CD14-positive monocyte (primary cell): Measurements from ENCODE around the gene SPATA2. TPM values are rescaled to one million over a fixed set of nuclear protein-coding genes. Genes with fewer than 3 reads are reported as not detected.

Experiments used
- DNase-seq, 3 donors: peaks; one replicate each; pipeline ENCODE4 v3.0.0-alpha.2; 2011 to 2022
- H2AFZ ChIP-seq: 2 replicates; pipeline ENCODE4 v1.6.0; 2012; ENCODE audit warnings: mild to moderate bottlenecking, low read depth, low read length, inconsistent platforms; ENCODE audit not compliant: insufficient read depth, poor library complexity, severe bottlenecking
- H3K27ac ChIP-seq, 2 donors: 1 replicate in 1 of 2; 2 replicates in 1 of 2; pipeline ENCODE4 v1.5.1; 2012 to 2013; ENCODE audit warnings: low read length in 2 of 2, control low read depth in 1 of 2, inconsistent platforms in 1 of 2, low read depth in 1 of 2, mild to moderate bottlenecking in 1 of 2
- H3K27me3 ChIP-seq, 2 donors: one replicate each; pipeline versions ENCODE4 v1.6.0 to v1.6.1; 2011 to 2013; ENCODE audit warnings: low read length in 2 of 2; ENCODE audit not compliant: control insufficient read depth in 2 of 2, insufficient read depth in 2 of 2
- H3K36me3 ChIP-seq, 2 donors: replicated peaks in 1 of 2; 1 replicate in 1 of 2; 2 replicates in 1 of 2; pipeline versions ENCODE4 v1.5.1 to v1.6.1; 2012 to 2013; ENCODE audit warnings: low read length in 2 of 2, control low read depth in 1 of 2, inconsistent platforms in 1 of 2, mild to moderate bottlenecking in 1 of 2; ENCODE audit not compliant: insufficient read depth in 2 of 2, control insufficient read depth in 1 of 2
- H3K4me1 ChIP-seq, 2 donors: 1 replicate in 1 of 2; 2 replicates in 1 of 2; pipeline versions ENCODE4 v1.5.1 to v1.6.1; 2012 to 2013; ENCODE audit warnings: low read length in 2 of 2, control low read depth in 1 of 2, inconsistent platforms in 1 of 2, mild to moderate bottlenecking in 1 of 2, moderate library complexity in 1 of 2; ENCODE audit not compliant: insufficient read depth in 2 of 2, control insufficient read depth in 1 of 2
- H3K4me2 ChIP-seq: replicated peaks from 2 replicates; pipeline ENCODE3; 2012; ENCODE audit warnings: low read length, moderate library complexity, mild to moderate bottlenecking; ENCODE audit not compliant: poor library complexity, severe bottlenecking; ENCODE audit errors: extremely low read depth
- H3K4me3 ChIP-seq, 3 experiments: fragments of 200-600 bp in 1 of 3; sonication (generic) in 1 of 3; replicated peaks in 1 of 3; 1 replicate in 2 of 3; 2 replicates in 1 of 3; pipeline ENCODE4 v1.5.1; 2011 to 2013; ENCODE audit warnings: low read length in 3 of 3, mild to moderate bottlenecking in 3 of 3, control low read depth in 2 of 3, low read depth in 2 of 3, inconsistent platforms in 1 of 3, moderate library complexity in 1 of 3
- H3K79me2 ChIP-seq: 2 replicates; pipeline ENCODE4 v1.6.0; 2012; ENCODE audit warnings: mild to moderate bottlenecking, control low read depth, inconsistent platforms, low read length, moderate library complexity; ENCODE audit not compliant: insufficient read depth
- H3K9ac ChIP-seq: 2 replicates; pipeline ENCODE4 v1.6.0; 2017; ENCODE audit warnings: low read length, mild to moderate bottlenecking; ENCODE audit not compliant: insufficient read depth, poor library complexity, severe bottlenecking
- H3K9me3 ChIP-seq, 2 donors: replicated peaks in 1 of 2; 1 replicate in 1 of 2; 2 replicates in 1 of 2; pipeline versions ENCODE4 v1.5.1 to v1.6.1; 2012 to 2013; ENCODE audit warnings: low read length in 2 of 2, control low read depth in 1 of 2; ENCODE audit not compliant: control insufficient read depth in 1 of 2, insufficient read depth in 1 of 2
- H4K20me1 ChIP-seq: 2 replicates; pipeline ENCODE4 v1.6.0; 2012; ENCODE audit warnings: mild to moderate bottlenecking, low read length, control low read depth, moderate library complexity; ENCODE audit not compliant: insufficient read depth
- H3K27ac Mint-ChIP-seq, 7 donors: one replicate each; pipeline ENCODE4 v1.8.0; 2020; ENCODE audit warnings: mild to moderate bottlenecking in 7 of 7, mixed read lengths in 7 of 7, moderate library complexity in 6 of 7, inconsistent platforms in 2 of 7
- H3K27me3 Mint-ChIP-seq, 3 donors: one replicate each; pipeline ENCODE4 v1.8.0; 2021 to 2022; ENCODE audit warnings: low read depth in 3 of 3, mild to moderate bottlenecking in 3 of 3, mixed read lengths in 3 of 3, moderate library complexity in 3 of 3, inconsistent platforms in 1 of 3
- H3K36me3 Mint-ChIP-seq, 2 donors: one replicate each; pipeline ENCODE4 v1.8.0; 2020; ENCODE audit warnings: mixed read lengths in 2 of 2, inconsistent platforms in 1 of 2, mild to moderate bottlenecking in 1 of 2
- H3K4me1 Mint-ChIP-seq: one replicate; pipeline ENCODE4 v1.8.0; 2020; ENCODE audit warnings: mild to moderate bottlenecking, mixed read lengths
- H3K4me3 Mint-ChIP-seq, 2 donors: one replicate each; pipeline ENCODE4 v1.8.0; 2020; ENCODE audit warnings: mild to moderate bottlenecking in 2 of 2, mixed read lengths in 2 of 2, moderate library complexity in 1 of 2
- H3K9me3 Mint-ChIP-seq, 7 donors: one replicate each; pipeline ENCODE4 v1.8.0; 2020 to 2022; ENCODE audit warnings: mixed read lengths in 7 of 7, mild to moderate bottlenecking in 6 of 7, moderate library complexity in 6 of 7, inconsistent platforms in 2 of 7
- WGBS: methylation state at CpG from one replicate; pipeline ENCODE4 v1.1.5; 2013; ENCODE audit warnings: missing lambda C conversion rate; ENCODE audit not compliant: insufficient coverage; 5-methylcytosine and 5-hydroxymethylcytosine counted together
- intact Hi-C, 2 donors: fragments of 100-400 bp; cut with micrococcal nuclease; formaldehyde crosslinking; loops; one replicate each; pipeline versions ENCODE4 v1.15.0 to v1.15.1; 2023
- polyA plus RNA-seq, 3 donors: library from polyadenylated mRNA; depleted of rRNA in 1 of 3; unstranded in 2 of 3; stranded (reverse) in 1 of 3; fragments of 300-500 nt in 2 of 3; fragments of >200 nt in 1 of 3; fragmentation: Illumina TruSeq in 2 of 3; gene quantifications; 1 replicate in 2 of 3; 2 replicates in 1 of 3; pipeline ENCODE4 v1.2.3, GENCODE V29; 2012 to 2021
- TF ChIP-seq, protein P1 (sequence below): fragments of 200-600 bp; IDR thresholded peaks from one replicate; pipeline ENCODE4 v1.8.0; 2022; ENCODE audit warnings: antibody characterized with exemption, mild to moderate bottlenecking

Gene SPATA2
- polyA plus RNA-seq, 3 donors: 1.9 to 13.3 (median 3.9) TPM

DNA sequence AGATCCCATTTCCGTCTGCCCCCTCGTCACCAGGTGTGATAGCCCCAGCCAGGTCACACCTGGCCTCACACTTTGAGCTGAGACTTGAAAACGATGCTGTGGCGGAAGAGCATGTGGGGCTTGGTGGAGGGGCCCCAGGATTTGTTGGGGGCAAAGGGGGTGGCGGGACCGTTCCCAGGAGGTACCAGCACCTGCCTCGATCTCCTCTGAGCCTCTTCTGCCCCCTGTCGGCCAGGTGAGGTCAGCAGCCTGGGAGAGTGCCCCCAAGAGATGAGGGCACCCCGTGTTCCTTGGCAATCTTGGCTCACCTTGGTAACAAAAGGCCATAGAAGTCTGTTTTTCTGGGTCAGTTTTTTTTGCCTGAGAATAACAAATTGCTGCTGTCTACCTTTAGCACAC is 25.4 kb downstream of the SPATA2 start:
- Histone ChIP-seq H2AFZ (peak overlapping the region; percentile 35), H3K79me2 (peaks cover 12% of the 10 kb centered on the region), H3K4me1 (peaks cover 72% of the 10 kb centered on the region in 2 donors), H3K9ac (peak overlapping the region; percentile 2), H3K36me3 (peaks cover 28 to 33% of the 10 kb centered on the region in 2 donors), H4K20me1 (no peaks in the 10 kb centered on the region), H3K9me3 (no peaks in the 10 kb centered on the region), H3K4me2 (peak overlapping the region; percentile 54), H3K4me3 (peak overlapping the region in 1 of 3 experiments; percentile 42), H3K27me3 (no peaks in the 10 kb centered on the region), H3K27ac (peak overlapping the region; percentile 80 to 81)
- peak overlapping the region; percentile 77 to 96 (median 89) for H3K27ac Mint-ChIP-seq
- no peak for DNase-seq
- peaks cover 32 to 47% of the 10 kb centered on the region in 2 donors for H3K36me3 Mint-ChIP-seq
- peaks cover 72% of the 10 kb centered on the region for H3K4me1 Mint-ChIP-seq
- H3K27me3 Mint-ChIP-seq: no peaks in the 10 kb centered on the region
- TF ChIP-seq, protein P1, sequence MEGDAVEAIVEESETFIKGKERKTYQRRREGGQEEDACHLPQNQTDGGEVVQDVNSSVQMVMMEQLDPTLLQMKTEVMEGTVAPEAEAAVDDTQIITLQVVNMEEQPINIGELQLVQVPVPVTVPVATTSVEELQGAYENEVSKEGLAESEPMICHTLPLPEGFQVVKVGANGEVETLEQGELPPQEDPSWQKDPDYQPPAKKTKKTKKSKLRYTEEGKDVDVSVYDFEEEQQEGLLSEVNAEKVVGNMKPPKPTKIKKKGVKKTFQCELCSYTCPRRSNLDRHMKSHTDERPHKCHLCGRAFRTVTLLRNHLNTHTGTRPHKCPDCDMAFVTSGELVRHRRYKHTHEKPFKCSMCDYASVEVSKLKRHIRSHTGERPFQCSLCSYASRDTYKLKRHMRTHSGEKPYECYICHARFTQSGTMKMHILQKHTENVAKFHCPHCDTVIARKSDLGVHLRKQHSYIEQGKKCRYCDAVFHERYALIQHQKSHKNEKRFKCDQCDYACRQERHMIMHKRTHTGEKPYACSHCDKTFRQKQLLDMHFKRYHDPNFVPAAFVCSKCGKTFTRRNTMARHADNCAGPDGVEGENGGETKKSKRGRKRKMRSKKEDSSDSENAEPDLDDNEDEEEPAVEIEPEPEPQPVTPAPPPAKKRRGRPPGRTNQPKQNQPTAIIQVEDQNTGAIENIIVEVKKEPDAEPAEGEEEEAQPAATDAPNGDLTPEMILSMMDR: no peak
- peak overlapping the region in 1 of 2 donors; percentile 57 for H3K4me3 Mint-ChIP-seq
- no peaks in the 10 kb centered on the region for H3K9me3 Mint-ChIP-seq
- 67% methylated on average over 9 of the region's 9 CpGs for WGBS
- intact Hi-C loops: no loop called here

DNA sequence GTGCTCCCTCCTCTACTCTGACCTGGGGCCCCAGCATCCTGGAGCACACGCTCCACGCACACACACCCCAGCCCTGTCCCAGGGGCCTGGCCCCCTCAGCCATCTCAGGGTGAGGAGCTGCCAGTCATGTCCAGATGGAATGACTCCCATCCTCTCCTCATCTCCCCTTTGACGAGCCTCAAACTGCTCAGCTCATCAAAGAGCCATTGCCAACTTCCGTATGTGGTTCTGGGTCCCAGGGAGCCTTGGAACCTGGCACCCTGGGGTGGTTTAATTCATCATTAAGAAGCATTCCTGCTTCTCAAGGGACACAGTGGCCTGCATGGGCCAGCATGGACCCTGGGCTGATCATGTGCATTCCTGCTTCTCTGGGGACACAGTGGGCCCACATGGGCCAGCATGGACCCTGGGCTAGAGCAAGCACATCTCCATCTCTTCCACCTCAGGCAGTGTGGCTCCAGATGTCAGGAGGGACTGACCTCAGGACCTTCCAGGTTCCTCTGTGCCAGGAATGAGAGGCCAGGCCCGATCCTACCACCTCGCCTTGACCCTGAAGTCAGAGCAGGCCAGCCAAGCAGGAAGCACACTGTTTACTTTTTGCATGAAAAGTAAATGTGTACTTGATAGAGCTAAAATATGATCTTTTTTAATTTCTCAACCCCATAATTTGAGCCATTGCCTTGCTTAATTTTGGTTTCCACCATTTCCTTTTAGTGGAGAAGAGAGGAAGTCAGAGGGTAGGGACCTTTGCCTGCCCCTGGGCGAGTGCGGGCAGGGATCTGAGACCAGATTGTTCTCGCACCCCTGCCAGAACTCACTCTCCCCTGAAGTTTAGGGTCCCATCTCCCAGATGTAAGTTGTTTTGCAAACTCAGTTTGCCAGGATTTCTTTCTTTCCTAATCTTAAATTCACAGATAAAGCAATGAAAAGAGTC is 26.1 kb downstream of the SPATA2 start:
- Histone ChIP-seq H3K36me3 (peaks cover 28 to 40% of the 10 kb centered on the region in 2 donors), H3K79me2 (peaks cover 12% of the 10 kb centered on the region), H3K9ac (peak overlapping the region; percentile 2), H4K20me1 (no peaks in the 10 kb centered on the region), H3K9me3 (no peaks in the 10 kb centered on the region), H3K4me3 (peak overlapping the region in 1 of 3 experiments; percentile 42), H2AFZ (peak overlapping the region; percentile 35), H3K27me3 (no peaks in the 10 kb centered on the region), H3K4me2 (peak overlapping the region; percentile 54), H3K4me1 (peaks cover 65 to 66% of the 10 kb centered on the region in 2 donors), H3K27ac (peak overlapping the region; percentile 80 to 81)
- WGBS: 57% methylated on average over 5 of the region's 9 CpGs
- H3K4me1 Mint-ChIP-seq: peaks cover 65% of the 10 kb centered on the region
- peak overlapping the region in 1 of 2 donors; percentile 57 for H3K4me3 Mint-ChIP-seq
- intact Hi-C loops: no loop called here
- H3K27ac Mint-ChIP-seq: peak overlapping the region; percentile 77 to 96 (median 89)
- peak in 2 of 3 donors; percentile 39 to 45 for DNase-seq
- TF ChIP-seq, protein P1: no peak
- no peaks in the 10 kb centered on the region for H3K27me3 Mint-ChIP-seq
- H3K9me3 Mint-ChIP-seq: no peaks in the 10 kb centered on the region
- peaks cover 38 to 54% of the 10 kb centered on the region in 2 donors for H3K36me3 Mint-ChIP-seq
